Fibroblast of villous mesenchyme (primary cell): ENCODE results near the gene OR2A5. TPM values are rescaled to one million over a fixed set of nuclear protein-coding genes. Genes with fewer than 3 reads are reported as not detected.

ENCODE experiments used
- DNase-seq: peaks from one replicate; pipeline ENCODE4 v3.0.0-alpha.2; 2010; ENCODE audit warnings: low read depth
- H3K4me3 ChIP-seq: 2 replicates; pipeline ENCODE4 v1.5.1; 2011; ENCODE audit warnings: low read depth, mild to moderate bottlenecking, low read length
- CTCF ChIP-seq: IDR thresholded peaks from 2 replicates; pipeline ENCODE4 v1.5.1; 2012; ENCODE audit warnings: low read depth, mild to moderate bottlenecking, low read length; ENCODE audit not compliant: insufficient read depth
- total RNA-seq: library from RNA; depleted of rRNA; stranded (reverse); fragments of >200 nt; gene quantifications from 2 replicates; pipeline ENCODE4 v1.2.3, GENCODE V29; 2012

Gene OR2A5
- total RNA-seq, 1 donor: not detected

- H3K4me3 ChIP-seq: no peak overlapping the region
- no peak for DNase-seq
- no peak for TF ChIP-seq CTCF
These were observed 15.6 kb upstream of the OR2A5 start for GRCh38 chr7:144032985-144033709.

GRCh38 chr7:144035385-144035784, 13.4 kb upstream of the OR2A5 start:
- no peak for DNase-seq
- H3K4me3 ChIP-seq: no peak overlapping the region
- TF ChIP-seq CTCF: no peak

- H3K4me3 ChIP-seq: no peak overlapping the region
- no peak for DNase-seq
- TF ChIP-seq CTCF: no peak
These were observed 12.4 kb upstream of the OR2A5 start for GRCh38 chr7:144036302-144036885.

- no peak overlapping the region for H3K4me3 ChIP-seq
- no peak for DNase-seq
- TF ChIP-seq CTCF: no peak
These were observed 11.2 kb upstream of the OR2A5 start for GRCh38 chr7:144037414-144038035.

GRCh38 chr7:144038887-144039286, 9.9 kb upstream of the OR2A5 start:
- TF ChIP-seq CTCF: no peak
- H3K4me3 ChIP-seq: no peak overlapping the region
- no peak for DNase-seq

GRCh38 chr7:144049491-144049890, 743 bp downstream of the OR2A5 start:
- no peak overlapping the region for H3K4me3 ChIP-seq
- TF ChIP-seq CTCF: no peak
- DNase-seq: no peak
